ENCODE data around the gene VAT1. TPM values are rescaled to one million over a fixed set of nuclear protein-coding genes. Genes with fewer than 3 reads are reported as not detected.

Gene VAT1
- total and polyA plus RNA-seq, 2 of the 13 experiments (the other 11 are each of a cell fraction or from before 2014, with no cell fraction given): 143 to 205 TPM

DNA sequence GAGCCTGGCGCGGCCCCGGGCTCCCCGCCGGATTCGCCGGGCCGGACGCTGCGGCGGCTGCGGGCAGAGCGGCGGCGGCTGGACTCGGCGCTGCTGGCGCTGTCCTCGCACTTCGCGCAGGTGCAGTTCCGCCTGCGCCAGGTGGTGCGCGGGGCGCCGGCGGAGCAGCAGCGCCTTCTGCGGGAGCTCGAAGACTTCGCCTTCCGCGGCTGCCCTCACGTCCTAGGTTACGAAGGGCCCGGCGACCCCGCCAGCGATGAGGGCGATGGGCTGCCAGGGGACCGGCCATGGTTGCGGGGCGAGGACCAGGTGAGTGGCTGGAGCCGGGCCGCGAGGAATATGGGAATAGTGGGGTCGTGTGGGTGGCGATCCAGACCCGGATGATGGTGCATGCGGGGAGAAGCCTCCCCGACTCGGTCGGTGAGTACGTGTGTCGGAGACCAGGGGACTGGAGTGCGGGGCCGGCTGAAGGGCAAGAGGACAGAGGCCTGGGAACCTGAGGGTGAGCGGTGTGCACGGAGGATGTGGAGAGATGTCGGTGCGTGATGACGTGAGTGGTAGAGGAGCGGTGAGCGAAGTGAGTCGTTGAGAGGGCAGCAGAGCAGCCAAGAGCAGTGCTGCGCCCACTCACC is 41.3 kb downstream of the VAT1 start (continued):
- TF ChIP-seq, protein P1, sequence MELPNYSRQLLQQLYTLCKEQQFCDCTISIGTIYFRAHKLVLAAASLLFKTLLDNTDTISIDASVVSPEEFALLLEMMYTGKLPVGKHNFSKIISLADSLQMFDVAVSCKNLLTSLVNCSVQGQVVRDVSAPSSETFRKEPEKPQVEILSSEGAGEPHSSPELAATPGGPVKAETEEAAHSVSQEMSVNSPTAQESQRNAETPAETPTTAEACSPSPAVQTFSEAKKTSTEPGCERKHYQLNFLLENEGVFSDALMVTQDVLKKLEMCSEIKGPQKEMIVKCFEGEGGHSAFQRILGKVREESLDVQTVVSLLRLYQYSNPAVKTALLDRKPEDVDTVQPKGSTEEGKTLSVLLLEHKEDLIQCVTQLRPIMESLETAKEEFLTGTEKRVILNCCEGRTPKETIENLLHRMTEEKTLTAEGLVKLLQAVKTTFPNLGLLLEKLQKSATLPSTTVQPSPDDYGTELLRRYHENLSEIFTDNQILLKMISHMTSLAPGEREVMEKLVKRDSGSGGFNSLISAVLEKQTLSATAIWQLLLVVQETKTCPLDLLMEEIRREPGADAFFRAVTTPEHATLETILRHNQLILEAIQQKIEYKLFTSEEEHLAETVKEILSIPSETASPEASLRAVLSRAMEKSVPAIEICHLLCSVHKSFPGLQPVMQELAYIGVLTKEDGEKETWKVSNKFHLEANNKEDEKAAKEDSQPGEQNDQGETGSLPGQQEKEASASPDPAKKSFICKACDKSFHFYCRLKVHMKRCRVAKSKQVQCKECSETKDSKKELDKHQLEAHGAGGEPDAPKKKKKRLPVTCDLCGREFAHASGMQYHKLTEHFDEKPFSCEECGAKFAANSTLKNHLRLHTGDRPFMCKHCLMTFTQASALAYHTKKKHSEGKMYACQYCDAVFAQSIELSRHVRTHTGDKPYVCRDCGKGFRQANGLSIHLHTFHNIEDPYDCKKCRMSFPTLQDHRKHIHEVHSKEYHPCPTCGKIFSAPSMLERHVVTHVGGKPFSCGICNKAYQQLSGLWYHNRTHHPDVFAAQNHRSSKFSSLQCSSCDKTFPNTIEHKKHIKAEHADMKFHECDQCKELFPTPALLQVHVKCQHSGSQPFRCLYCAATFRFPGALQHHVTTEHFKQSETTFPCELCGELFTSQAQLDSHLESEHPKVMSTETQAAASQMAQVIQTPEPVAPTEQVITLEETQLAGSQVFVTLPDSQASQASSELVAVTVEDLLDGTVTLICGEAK (IDR thresholded peaks at IDR 0.05): no peak
- TF ChIP-seq, protein P1 (CRISPR knock-in tag; IDR thresholded peaks at IDR 0.05): peak; percentile 55; the same call in 1 of the 2 replicates
- peak; percentile 3; the same call in 1 of the 2 replicates for TF ChIP-seq RARA (CRISPR knock-in tag; IDR thresholded peaks at IDR 0.05)
- peak; percentile 48 for TF ChIP-seq ZNF781 (CRISPR knock-in tag; IDR thresholded peaks at IDR 0.05; ENCODE audit: borderline replicate concordance, not compliant biosample characterization)
- TF ChIP-seq, protein P2, sequence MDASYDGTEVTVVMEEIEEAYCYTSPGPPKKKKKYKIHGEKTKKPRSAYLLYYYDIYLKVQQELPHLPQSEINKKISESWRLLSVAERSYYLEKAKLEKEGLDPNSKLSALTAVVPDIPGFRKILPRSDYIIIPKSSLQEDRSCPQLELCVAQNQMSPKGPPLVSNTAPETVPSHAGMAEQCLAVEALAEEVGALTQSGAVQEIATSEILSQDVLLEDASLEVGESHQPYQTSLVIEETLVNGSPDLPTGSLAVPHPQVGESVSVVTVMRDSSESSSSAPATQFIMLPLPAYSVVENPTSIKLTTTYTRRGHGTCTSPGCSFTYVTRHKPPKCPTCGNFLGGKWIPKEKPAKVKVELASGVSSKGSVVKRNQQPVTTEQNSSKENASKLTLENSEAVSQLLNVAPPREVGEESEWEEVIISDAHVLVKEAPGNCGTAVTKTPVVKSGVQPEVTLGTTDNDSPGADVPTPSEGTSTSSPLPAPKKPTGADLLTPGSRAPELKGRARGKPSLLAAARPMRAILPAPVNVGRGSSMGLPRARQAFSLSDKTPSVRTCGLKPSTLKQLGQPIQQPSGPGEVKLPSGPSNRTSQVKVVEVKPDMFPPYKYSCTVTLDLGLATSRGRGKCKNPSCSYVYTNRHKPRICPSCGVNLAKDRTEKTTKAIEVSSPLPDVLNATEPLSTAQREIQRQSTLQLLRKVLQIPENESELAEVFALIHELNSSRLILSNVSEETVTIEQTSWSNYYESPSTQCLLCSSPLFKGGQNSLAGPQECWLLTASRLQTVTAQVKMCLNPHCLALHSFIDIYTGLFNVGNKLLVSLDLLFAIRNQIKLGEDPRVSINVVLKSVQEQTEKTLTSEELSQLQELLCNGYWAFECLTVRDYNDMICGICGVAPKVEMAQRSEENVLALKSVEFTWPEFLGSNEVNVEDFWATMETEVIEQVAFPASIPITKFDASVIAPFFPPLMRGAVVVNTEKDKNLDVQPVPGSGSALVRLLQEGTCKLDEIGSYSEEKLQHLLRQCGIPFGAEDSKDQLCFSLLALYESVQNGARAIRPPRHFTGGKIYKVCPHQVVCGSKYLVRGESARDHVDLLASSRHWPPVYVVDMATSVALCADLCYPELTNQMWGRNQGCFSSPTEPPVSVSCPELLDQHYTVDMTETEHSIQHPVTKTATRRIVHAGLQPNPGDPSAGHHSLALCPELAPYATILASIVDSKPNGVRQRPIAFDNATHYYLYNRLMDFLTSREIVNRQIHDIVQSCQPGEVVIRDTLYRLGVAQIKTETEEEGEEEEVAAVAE (CRISPR knock-in tag; IDR thresholded peaks at IDR 0.05; ENCODE audit: borderline replicate concordance): peak; percentile 44; the same call in 1 of the 2 replicates
- TF ChIP-seq, protein P3, sequence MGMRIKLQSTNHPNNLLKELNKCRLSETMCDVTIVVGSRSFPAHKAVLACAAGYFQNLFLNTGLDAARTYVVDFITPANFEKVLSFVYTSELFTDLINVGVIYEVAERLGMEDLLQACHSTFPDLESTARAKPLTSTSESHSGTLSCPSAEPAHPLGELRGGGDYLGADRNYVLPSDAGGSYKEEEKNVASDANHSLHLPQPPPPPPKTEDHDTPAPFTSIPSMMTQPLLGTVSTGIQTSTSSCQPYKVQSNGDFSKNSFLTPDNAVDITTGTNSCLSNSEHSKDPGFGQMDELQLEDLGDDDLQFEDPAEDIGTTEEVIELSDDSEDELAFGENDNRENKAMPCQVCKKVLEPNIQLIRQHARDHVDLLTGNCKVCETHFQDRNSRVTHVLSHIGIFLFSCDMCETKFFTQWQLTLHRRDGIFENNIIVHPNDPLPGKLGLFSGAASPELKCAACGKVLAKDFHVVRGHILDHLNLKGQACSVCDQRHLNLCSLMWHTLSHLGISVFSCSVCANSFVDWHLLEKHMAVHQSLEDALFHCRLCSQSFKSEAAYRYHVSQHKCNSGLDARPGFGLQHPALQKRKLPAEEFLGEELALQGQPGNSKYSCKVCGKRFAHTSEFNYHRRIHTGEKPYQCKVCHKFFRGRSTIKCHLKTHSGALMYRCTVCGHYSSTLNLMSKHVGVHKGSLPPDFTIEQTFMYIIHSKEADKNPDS (CRISPR knock-in tag; IDR thresholded peaks at IDR 0.05): 0 out of 2 replicates have a peak, but pooled peaks have one; percentile 30
- TF ChIP-seq, protein P4, sequence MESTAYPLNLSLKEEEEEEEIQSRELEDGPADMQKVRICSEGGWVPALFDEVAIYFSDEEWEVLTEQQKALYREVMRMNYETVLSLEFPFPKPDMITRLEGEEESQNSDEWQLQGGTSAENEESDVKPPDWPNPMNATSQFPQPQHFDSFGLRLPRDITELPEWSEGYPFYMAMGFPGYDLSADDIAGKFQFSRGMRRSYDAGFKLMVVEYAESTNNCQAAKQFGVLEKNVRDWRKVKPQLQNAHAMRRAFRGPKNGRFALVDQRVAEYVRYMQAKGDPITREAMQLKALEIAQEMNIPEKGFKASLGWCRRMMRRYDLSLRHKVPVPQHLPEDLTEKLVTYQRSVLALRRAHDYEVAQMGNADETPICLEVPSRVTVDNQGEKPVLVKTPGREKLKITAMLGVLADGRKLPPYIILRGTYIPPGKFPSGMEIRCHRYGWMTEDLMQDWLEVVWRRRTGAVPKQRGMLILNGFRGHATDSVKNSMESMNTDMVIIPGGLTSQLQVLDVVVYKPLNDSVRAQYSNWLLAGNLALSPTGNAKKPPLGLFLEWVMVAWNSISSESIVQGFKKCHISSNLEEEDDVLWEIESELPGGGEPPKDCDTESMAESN (CRISPR knock-in tag; conservative IDR thresholded peaks at IDR 0.05): peak; percentile 76; the same call in 1 of the 2 replicates
- TF ChIP-seq MBNL3 (CRISPR knock-in tag; conservative IDR thresholded peaks at IDR 0.05): no peak
- no peak; the same call in 1 of the 2 replicates for TF ChIP-seq ZNF678 (CRISPR knock-in tag; IDR thresholded peaks at IDR 0.05)
- peak; percentile 21; the same call in 1 of the 2 replicates for TF ChIP-seq ZNF891 (CRISPR knock-in tag; IDR thresholded peaks at IDR 0.05)
